Prostate gland (tissue), 2 donors: ENCODE results near the gene GLIS1. TPM values are rescaled to one million over a fixed set of nuclear protein-coding genes. Genes with fewer than 3 reads are reported as not detected.

Experiments
- DNase-seq: peaks from one replicate; pipeline ENCODE4 v3.0.0-alpha.2; 2019; ENCODE audit warnings: low spot score
- H3K27ac ChIP-seq, 2 donors: fragments of 200-600 bp; sonication (generic); 2 replicates each; pipeline ENCODE4 v1.5.1; 2017 to 2019
- H3K27me3 ChIP-seq: fragments of 200-600 bp; sonication (generic); replicated peaks from 2 replicates; pipeline ENCODE4 v1.5.1; 2019; ENCODE audit not compliant: insufficient read depth
- H3K36me3 ChIP-seq, 2 donors: fragments of 200-600 bp; sonication (generic); 1 replicate in 1 of 2; 2 replicates in 1 of 2; pipeline versions ENCODE4 v1.5.1 to v1.8.1; 2017 to 2019
- H3K4me1 ChIP-seq: fragments of 200-600 bp; sonication (generic); replicated peaks from 2 replicates; pipeline ENCODE4 v1.5.1; 2019
- H3K4me3 ChIP-seq, 2 donors: fragments of 200-600 bp; sonication (generic); 2 replicates each; pipeline ENCODE4 v1.5.1; 2017 to 2019
- H3K9me3 ChIP-seq: fragments of 200-600 bp; sonication (generic); 2 replicates; pipeline ENCODE4 v1.5.1; 2017
- POLR2A ChIP-seq: fragments of 450-650 bp; IDR thresholded peaks from one replicate; pipeline ENCODE4 v1.6.1; 2016; ENCODE audit warnings: antibody characterized with exemption, mild to moderate bottlenecking
- POLR2AphosphoS5 ChIP-seq: sonication (generic); formaldehyde crosslinking; IDR thresholded peaks from one replicate; pipeline ENCODE4 v1.6.1; 2017; ENCODE audit warnings: antibody characterized with exemption
- WGBS: methylation state at CpG from one replicate; pipeline ENCODE4 v1.1.5; 2018; 5-methylcytosine and 5-hydroxymethylcytosine counted together
- intact Hi-C: fragments of 100-400 bp; cut with DNase I; formaldehyde crosslinking; loops from one replicate; pipeline ENCODE4 v1.14.2; 2022
- total RNA-seq, 2 donors: library from RNA; depleted of rRNA; stranded (reverse); fragments of >200 nt; gene quantifications; one replicate each; pipeline ENCODE4 v1.1.0, GENCODE V29; 2016
- TF ChIP-seq, protein P1 (sequence below), 4 experiments: fragments of 200-600 bp in 2 of 4; fragments of 450-650 bp in 2 of 4; sonication (generic) in 2 of 4; IDR thresholded peaks; 1 replicate in 3 of 4; 2 replicates in 1 of 4; pipeline ENCODE4 v1.5.1; 2016 to 2019; ENCODE audit warnings: antibody characterized with exemption in 4 of 4, mild to moderate bottlenecking in 2 of 4, moderate library complexity in 2 of 4

GLIS1 gene
- total RNA-seq, 2 donors from 2014 or later = 1.1 to 8.1 TPM

- Histone ChIP-seq H3K4me3 (no peak overlapping the region), H3K36me3 (no peaks in the 10 kb centered on the region), H3K4me1 (no peaks in the 10 kb centered on the region), H3K9me3 (no peaks in the 10 kb centered on the region), H3K27ac (no peak overlapping the region), H3K27me3 (no peaks in the 10 kb centered on the region)
- 44% methylated on average over 2 of the region's 2 CpGs for WGBS
- TF ChIP-seq, protein P1, sequence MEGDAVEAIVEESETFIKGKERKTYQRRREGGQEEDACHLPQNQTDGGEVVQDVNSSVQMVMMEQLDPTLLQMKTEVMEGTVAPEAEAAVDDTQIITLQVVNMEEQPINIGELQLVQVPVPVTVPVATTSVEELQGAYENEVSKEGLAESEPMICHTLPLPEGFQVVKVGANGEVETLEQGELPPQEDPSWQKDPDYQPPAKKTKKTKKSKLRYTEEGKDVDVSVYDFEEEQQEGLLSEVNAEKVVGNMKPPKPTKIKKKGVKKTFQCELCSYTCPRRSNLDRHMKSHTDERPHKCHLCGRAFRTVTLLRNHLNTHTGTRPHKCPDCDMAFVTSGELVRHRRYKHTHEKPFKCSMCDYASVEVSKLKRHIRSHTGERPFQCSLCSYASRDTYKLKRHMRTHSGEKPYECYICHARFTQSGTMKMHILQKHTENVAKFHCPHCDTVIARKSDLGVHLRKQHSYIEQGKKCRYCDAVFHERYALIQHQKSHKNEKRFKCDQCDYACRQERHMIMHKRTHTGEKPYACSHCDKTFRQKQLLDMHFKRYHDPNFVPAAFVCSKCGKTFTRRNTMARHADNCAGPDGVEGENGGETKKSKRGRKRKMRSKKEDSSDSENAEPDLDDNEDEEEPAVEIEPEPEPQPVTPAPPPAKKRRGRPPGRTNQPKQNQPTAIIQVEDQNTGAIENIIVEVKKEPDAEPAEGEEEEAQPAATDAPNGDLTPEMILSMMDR (IDR thresholded peaks at IDR 0.05) = no peak
- TF ChIP-seq POLR2AphosphoS5 = no peak
- TF ChIP-seq POLR2A = no peak
- intact Hi-C loops = no loop called here
- no peak for DNase-seq
Measured at GRCh38 chr1:53665996-53666395, 73.0 kb downstream of the GLIS1 start.

DNA sequence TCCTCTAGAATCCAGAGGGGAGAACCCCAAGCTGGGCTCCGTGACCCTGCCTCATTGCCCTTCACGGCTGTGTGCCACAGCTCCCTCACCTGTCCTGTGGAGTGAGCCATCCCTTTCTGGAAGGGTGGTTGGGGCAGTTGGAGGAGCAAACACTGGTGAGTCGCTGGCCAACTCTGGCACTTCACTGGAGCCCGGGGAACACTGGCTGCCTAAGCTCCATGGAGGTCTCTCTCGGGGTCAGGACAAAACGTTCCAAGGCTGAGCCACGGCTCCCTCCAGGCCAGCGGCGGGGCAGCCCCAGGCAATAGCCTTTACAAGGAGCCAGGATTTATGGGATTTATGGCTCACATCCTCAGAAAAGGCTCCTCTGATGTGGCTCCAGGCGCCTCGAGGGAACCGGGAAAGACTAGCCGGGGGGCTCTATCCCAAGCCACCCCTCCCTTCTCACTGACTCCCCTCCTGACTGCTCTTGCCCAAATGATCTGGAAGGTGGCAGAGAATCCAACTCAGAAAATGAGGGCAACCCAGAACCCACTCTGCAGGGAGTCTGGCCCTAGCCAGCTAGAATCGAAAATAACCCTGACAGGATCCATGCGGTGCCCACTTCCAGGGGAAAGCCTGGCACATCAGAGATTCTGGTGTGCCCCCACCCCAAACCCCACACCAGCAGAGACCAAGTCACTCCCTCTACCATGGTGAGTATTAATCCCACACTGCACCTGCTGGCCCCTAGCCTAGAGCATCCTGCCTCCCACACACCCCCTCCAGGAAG lies 75.2 kb downstream of the GLIS1 start:
- no peaks in the 10 kb centered on the region for H3K36me3 ChIP-seq
- H3K27ac ChIP-seq = peak overlapping the region; percentile 33 to 36
- DNase-seq = no peak
- H3K27me3 ChIP-seq = no peaks in the 10 kb centered on the region
- 18% methylated on average over 15 of the region's 15 CpGs for WGBS
- no peaks in the 10 kb centered on the region for H3K9me3 ChIP-seq
- intact Hi-C loops = no loop called here
- H3K4me3 ChIP-seq = no peak overlapping the region
- no peaks in the 10 kb centered on the region for H3K4me1 ChIP-seq
- TF ChIP-seq POLR2AphosphoS5 (peak; percentile 66), POLR2A (no peak)
- TF ChIP-seq, protein P1 (IDR thresholded peaks at IDR 0.05) = no peak

GRCh38 chr1:53662951-53663350 lies 76.0 kb downstream of the GLIS1 start:
- intact Hi-C loops = no loop called here

GRCh38 chr1:53662169-53662568 lies 76.8 kb downstream of the GLIS1 start:
- H3K4me1 ChIP-seq = no peaks in the 10 kb centered on the region
- no peak overlapping the region for H3K27ac ChIP-seq
- no peaks in the 10 kb centered on the region for H3K9me3 ChIP-seq
- no peaks in the 10 kb centered on the region for H3K36me3 ChIP-seq
- no peak overlapping the region for H3K4me3 ChIP-seq
- TF ChIP-seq POLR2AphosphoS5 (no peak), POLR2A (no peak)
- TF ChIP-seq, protein P1 (IDR thresholded peaks at IDR 0.05) = no peak
- intact Hi-C loops = no loop called here
- DNase-seq = no peak
- WGBS = 87% methylated on average over 11 of the region's 11 CpGs
- H3K27me3 ChIP-seq = no peaks in the 10 kb centered on the region

More at GRCh38 chr1:53662951-53663350, 76.0 kb downstream of the GLIS1 start:
- no peak for DNase-seq
- H3K9me3 ChIP-seq = no peaks in the 10 kb centered on the region
- H3K27me3 ChIP-seq = no peaks in the 10 kb centered on the region
- peak overlapping the region; percentile 33 to 36 for H3K27ac ChIP-seq
- no peak for TF ChIP-seq POLR2AphosphoS5
- TF ChIP-seq, protein P1 (IDR thresholded peaks at IDR 0.05) = no peak
- TF ChIP-seq POLR2A = no peak
- no peaks in the 10 kb centered on the region for H3K36me3 ChIP-seq
- H3K4me3 ChIP-seq = no peak overlapping the region
- 77% methylated on average over 3 of the region's 3 CpGs for WGBS
- H3K4me1 ChIP-seq = no peaks in the 10 kb centered on the region

DNA sequence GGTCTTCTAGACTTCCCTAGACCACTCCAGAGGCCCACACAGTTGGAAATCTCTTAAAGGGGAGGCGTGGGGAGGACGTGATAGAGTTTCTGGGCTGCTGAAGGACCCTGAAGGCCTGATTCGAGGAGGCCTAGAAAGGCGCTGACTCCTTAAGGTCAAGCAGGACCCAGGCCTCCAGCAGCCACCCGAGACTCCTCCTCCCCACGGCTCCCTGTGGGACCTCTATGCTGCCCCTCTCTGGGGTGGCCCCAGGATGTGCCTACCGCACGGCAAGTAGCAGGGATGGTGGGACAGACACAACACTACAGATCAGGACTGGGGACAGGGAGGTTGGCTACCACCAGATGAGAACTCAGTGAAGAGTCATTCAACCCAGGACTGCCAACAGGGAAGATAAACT lies 77.5 kb downstream of the GLIS1 start:
- TF ChIP-seq POLR2AphosphoS5 = no peak
- no peak for TF ChIP-seq POLR2A
- TF ChIP-seq, protein P1 (IDR thresholded peaks at IDR 0.05) = no peak
- intact Hi-C loops = no loop called here

More for the DNA sequence above, 77.5 kb downstream of the GLIS1 start:
- no peaks in the 10 kb centered on the region for H3K27me3 ChIP-seq
- no peaks in the 10 kb centered on the region for H3K9me3 ChIP-seq
- no peaks in the 10 kb centered on the region for H3K36me3 ChIP-seq
- H3K4me1 ChIP-seq = no peaks in the 10 kb centered on the region
- H3K4me3 ChIP-seq = no peak overlapping the region
- no peak for DNase-seq
- H3K27ac ChIP-seq = no peak overlapping the region
- WGBS = 91% methylated on average over 8 of the region's 8 CpGs
